ENCODE measurements around the gene IFNW1.

DNA sequence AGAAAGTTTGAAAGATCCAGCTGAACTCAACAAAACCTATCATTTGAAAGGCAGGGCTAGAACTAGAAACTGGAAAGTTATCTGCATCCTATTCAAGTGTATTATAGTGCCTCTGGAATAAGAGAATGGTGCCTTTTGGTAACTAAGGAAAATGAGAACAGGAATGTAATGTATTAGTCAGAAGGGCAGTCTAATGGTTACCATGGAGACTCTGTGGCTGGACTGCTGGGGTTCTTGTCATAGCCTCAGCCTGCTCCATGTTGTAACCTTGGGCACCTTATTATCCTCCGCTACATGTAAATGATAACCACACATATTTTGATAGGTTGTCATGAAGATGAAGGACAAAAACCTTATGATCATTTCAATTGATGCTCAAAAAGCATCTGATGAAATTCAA lies 39.3 kb downstream of the IFNW1 start:
- TF ChIP-seq, protein P1, sequence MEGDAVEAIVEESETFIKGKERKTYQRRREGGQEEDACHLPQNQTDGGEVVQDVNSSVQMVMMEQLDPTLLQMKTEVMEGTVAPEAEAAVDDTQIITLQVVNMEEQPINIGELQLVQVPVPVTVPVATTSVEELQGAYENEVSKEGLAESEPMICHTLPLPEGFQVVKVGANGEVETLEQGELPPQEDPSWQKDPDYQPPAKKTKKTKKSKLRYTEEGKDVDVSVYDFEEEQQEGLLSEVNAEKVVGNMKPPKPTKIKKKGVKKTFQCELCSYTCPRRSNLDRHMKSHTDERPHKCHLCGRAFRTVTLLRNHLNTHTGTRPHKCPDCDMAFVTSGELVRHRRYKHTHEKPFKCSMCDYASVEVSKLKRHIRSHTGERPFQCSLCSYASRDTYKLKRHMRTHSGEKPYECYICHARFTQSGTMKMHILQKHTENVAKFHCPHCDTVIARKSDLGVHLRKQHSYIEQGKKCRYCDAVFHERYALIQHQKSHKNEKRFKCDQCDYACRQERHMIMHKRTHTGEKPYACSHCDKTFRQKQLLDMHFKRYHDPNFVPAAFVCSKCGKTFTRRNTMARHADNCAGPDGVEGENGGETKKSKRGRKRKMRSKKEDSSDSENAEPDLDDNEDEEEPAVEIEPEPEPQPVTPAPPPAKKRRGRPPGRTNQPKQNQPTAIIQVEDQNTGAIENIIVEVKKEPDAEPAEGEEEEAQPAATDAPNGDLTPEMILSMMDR (IDR thresholded peaks at IDR 0.05; ENCODE audit: low read length), result no peak
- no peak for TF ChIP-seq EZH2 (IDR thresholded peaks at IDR 0.05; ENCODE audit: borderline replicate concordance, low read length)

Data from OCI-LY1 (cell line).